Regular cardiac myocyte (primary cell): ENCODE data around the gene TTF1. TPM values are rescaled to one million over a fixed set of nuclear protein-coding genes. Genes with fewer than 3 reads are reported as not detected.

ENCODE experiments used
- total RNA-seq: library from RNA; depleted of rRNA; stranded (reverse); fragments of >200 nt; gene quantifications from 2 replicates; pipeline ENCODE4 v1.2.3, GENCODE V29; 2014

TTF1 gene, protein sequence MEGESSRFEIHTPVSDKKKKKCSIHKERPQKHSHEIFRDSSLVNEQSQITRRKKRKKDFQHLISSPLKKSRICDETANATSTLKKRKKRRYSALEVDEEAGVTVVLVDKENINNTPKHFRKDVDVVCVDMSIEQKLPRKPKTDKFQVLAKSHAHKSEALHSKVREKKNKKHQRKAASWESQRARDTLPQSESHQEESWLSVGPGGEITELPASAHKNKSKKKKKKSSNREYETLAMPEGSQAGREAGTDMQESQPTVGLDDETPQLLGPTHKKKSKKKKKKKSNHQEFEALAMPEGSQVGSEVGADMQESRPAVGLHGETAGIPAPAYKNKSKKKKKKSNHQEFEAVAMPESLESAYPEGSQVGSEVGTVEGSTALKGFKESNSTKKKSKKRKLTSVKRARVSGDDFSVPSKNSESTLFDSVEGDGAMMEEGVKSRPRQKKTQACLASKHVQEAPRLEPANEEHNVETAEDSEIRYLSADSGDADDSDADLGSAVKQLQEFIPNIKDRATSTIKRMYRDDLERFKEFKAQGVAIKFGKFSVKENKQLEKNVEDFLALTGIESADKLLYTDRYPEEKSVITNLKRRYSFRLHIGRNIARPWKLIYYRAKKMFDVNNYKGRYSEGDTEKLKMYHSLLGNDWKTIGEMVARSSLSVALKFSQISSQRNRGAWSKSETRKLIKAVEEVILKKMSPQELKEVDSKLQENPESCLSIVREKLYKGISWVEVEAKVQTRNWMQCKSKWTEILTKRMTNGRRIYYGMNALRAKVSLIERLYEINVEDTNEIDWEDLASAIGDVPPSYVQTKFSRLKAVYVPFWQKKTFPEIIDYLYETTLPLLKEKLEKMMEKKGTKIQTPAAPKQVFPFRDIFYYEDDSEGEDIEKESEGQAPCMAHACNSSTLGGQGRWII
- 9.9 and 12.3 TPM in 2 replicates for total RNA-seq

DNA sequence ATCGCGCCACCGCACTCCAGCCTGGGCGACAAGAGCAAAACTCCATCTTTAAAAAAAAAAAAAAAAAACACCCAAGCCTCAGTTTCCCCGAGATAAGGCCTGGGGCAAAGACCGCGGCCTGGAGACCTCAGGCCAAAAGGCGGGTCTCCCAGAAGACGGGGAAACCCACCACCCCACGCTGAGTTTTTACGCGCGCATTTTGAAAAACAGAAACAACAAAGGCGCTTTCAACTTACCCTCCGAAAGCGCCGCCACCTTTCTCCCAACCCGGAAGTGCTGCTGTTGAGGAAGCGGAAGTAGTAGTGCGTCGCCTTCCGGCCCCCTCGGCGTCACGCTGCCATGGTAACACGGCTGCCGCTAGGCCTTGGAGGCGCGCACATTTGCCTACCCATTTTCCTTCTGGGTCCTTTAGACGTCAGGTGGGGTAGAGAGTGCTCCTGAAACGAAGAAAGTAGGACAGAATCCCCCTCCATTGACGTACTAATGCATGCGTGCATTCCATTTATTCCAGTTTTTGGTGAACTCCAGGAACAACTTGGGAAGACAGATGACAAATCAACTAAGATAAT, at the start of gene TTF1:
TTF1 (minus strand) TSS at position 287 of the 569 bp plus-strand sequence. CDS start 4,019 bp downstream, outside the sequence.

DNA sequence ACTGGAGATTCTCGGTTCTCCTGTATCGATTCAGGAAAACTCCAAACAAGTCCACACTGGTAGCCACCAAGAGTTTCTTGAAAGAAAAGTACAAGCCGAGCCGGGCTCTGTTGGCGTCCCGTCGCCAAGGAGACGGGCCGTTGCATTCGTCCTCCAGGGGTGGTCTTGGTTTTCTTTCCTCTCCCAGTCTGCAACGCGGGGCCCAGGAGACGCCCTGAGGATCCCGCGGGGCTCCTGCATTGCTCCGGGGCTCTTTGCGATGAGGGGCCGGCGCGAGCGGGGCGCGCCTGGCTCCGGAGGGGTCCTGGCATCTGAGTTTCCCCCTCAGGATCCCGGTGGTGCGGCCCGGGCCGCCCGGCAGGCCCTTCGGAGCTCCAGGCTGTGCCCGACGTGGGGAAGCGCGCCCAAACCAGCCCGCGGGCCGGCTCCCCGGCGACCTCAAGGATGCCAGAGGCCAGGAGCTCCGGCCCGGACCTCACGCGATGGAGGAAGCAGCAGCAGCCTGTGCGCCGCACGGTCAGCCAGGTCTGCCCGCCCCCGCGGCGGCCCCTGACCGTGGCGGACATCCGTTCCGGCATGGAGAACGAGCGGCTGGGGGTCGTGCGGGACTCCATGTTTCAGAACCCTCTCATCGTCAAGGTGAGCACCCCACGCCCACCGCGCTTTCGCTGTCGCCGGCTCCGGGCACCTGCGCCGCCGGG, 3.3 kb upstream of the TTF1 start, which contains the start of gene CFAP77:
CFAP77 (plus strand) TSS at position 384 of the 701 bp plus-strand sequence; CDS start at position 445, 61 bp downstream.

DNA sequence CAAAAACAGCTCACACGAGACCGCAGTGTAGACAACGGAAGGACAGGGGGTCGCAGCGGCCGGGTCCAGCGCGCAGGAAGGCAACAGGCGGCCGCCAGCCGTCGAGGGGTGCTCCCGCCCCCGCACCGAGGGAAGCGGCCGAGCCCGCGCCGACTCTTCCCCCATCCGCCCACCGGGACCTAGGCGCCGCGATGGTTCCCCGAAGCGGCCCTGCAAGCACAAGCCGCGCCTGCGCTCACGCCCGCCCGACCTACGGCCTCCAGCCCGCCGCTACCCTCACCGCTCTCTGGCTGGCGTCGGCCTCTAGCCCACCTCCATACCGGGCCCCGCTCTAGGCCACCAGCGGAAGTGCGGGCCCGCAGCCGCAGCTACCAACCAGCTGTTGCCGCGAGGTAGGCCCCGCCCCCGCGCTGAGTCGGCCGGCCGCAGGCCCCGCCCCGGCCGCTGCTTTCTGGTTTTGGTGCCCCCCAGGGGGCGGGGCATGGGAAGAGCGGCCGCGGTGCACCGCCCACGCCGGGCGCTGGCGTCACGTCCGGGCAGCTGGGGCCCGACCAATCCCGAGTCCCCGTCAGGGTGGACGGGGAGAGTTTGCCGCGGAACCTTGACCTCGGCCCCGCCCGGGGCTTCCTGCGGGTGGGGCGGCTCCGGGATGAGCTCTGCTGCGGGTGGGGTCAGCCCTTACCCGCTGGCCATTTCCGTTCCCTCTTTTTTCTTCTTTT, 51.8 kb downstream of the TTF1 start, which contains the start of gene SETX:
SETX (minus strand) TSS at position 350 of the 719 bp plus-strand sequence. CDS start 5,558 bp downstream, outside the sequence.

Other genes with a start within 250 kb of the TTF1 start
- gene NTNG2, start 244.8 kb downstream of the TTF1 start, total RNA-seq = 0.96 and 2.8 TPM in 2 replicates
- gene SETX, start 51.9 kb downstream of the TTF1 start, total RNA-seq = 61.5 and 73.3 TPM in 2 replicates
- not detected in 2 replicates for gene CFAP77, start 3.4 kb upstream of the TTF1 start, total RNA-seq
- gene BARHL1, start 175.8 kb upstream of the TTF1 start, total RNA-seq = not detected in 2 replicates